Nephron progenitor cell (in vitro differentiated cells): ENCODE results near the gene ASTN2.

ENCODE experiments used
- DNase-seq: peaks from one replicate; pipeline ENCODE4 v3.0.0; 2021
- H3K27ac Mint-ChIP-seq: 2 replicates; pipeline ENCODE4 v1.8.0; 2021; ENCODE audit warnings: mild to moderate bottlenecking, moderate library complexity, mixed read lengths
- H3K27me3 Mint-ChIP-seq: 2 replicates; pipeline ENCODE4 v1.8.0; 2021; ENCODE audit warnings: mild to moderate bottlenecking, low read depth, mixed read lengths; ENCODE audit not compliant: poor library complexity
- H3K36me3 Mint-ChIP-seq: 2 replicates; pipeline ENCODE4 v1.8.0; 2021; ENCODE audit warnings: low read depth, mixed read lengths
- H3K4me1 Mint-ChIP-seq: 2 replicates; pipeline ENCODE4 v1.8.0; 2021; ENCODE audit warnings: mixed read lengths
- H3K4me3 Mint-ChIP-seq: 2 replicates; pipeline ENCODE4 v1.8.0; 2021; ENCODE audit warnings: mild to moderate bottlenecking, moderate library complexity, mixed read lengths
- H3K9me3 Mint-ChIP-seq: 2 replicates; pipeline ENCODE4 v1.8.0; 2021; ENCODE audit warnings: mild to moderate bottlenecking, moderate library complexity, mixed read lengths
- CTCF ChIP-seq: fragments of 200-600 bp; sonication (generic); IDR thresholded peaks from 2 replicates; pipeline ENCODE4 v1.5.0; 2021; ENCODE audit warnings: antibody characterized with exemption

The ASTN2 gene

GRCh38 chr9:116493183-116493860, 921.5 kb downstream of the ASTN2 start:
- no peak for DNase-seq
- Mint-ChIP-seq H3K9me3 (no peaks in the 10 kb centered on the region), H3K27ac (peak overlapping the region; percentile 93)

GRCh38 chr9:116491659-116492058, 923.2 kb downstream of the ASTN2 start:
- no peaks in the 10 kb centered on the region for H3K27me3 Mint-ChIP-seq
- H3K4me1 Mint-ChIP-seq, result peaks cover 54% of the 10 kb centered on the region
- no peaks in the 10 kb centered on the region for H3K9me3 Mint-ChIP-seq
- no peak overlapping the region for H3K4me3 Mint-ChIP-seq
- DNase-seq, result no peak
- H3K36me3 Mint-ChIP-seq, result no peaks in the 10 kb centered on the region
- no peak for TF ChIP-seq CTCF
- H3K27ac Mint-ChIP-seq, result no peak overlapping the region

More at GRCh38 chr9:116493183-116493860, 921.5 kb downstream of the ASTN2 start:
- Mint-ChIP-seq H3K27me3 (no peaks in the 10 kb centered on the region), H3K4me1 (peaks cover 60% of the 10 kb centered on the region), H3K36me3 (no peaks in the 10 kb centered on the region), H3K4me3 (peak overlapping the region; percentile 41)
- TF ChIP-seq CTCF, result no peak

- H3K4me3 Mint-ChIP-seq, result no peak overlapping the region
- DNase-seq, result no peak
- peaks cover 50% of the 10 kb centered on the region for H3K4me1 Mint-ChIP-seq
- TF ChIP-seq CTCF, result no peak
- H3K9me3 Mint-ChIP-seq, result no peaks in the 10 kb centered on the region
- H3K27ac Mint-ChIP-seq, result no peak overlapping the region
- no peaks in the 10 kb centered on the region for H3K36me3 Mint-ChIP-seq
- H3K27me3 Mint-ChIP-seq, result no peaks in the 10 kb centered on the region
These were observed 923.6 kb downstream of the ASTN2 start for GRCh38 chr9:116491219-116491618.

GRCh38 chr9:116490321-116490720, 924.5 kb downstream of the ASTN2 start:
- no peak overlapping the region for H3K27ac Mint-ChIP-seq
- no peak for TF ChIP-seq CTCF
- H3K27me3 Mint-ChIP-seq, result no peaks in the 10 kb centered on the region
- H3K4me1 Mint-ChIP-seq, result peaks cover 42% of the 10 kb centered on the region
- DNase-seq, result no peak
- no peak overlapping the region for H3K4me3 Mint-ChIP-seq
- no peaks in the 10 kb centered on the region for H3K9me3 Mint-ChIP-seq
- H3K36me3 Mint-ChIP-seq, result no peaks in the 10 kb centered on the region

GRCh38 chr9:116488373-116488772, 926.5 kb downstream of the ASTN2 start:
- H3K36me3 Mint-ChIP-seq, result no peaks in the 10 kb centered on the region

More at GRCh38 chr9:116488373-116488772, 926.5 kb downstream of the ASTN2 start:
- Mint-ChIP-seq H3K9me3 (no peaks in the 10 kb centered on the region), H3K4me3 (no peak overlapping the region), H3K27ac (no peak overlapping the region), H3K27me3 (peaks cover 4% of the 10 kb centered on the region), H3K4me1 (peaks cover 28% of the 10 kb centered on the region)
- no peak for DNase-seq
- no peak for TF ChIP-seq CTCF
